ENCODE data around the gene PTPRG.
A peak's percentile ranks its signal among the peaks of the same experiment; 100 is the strongest.

PTPRG gene

DNA sequence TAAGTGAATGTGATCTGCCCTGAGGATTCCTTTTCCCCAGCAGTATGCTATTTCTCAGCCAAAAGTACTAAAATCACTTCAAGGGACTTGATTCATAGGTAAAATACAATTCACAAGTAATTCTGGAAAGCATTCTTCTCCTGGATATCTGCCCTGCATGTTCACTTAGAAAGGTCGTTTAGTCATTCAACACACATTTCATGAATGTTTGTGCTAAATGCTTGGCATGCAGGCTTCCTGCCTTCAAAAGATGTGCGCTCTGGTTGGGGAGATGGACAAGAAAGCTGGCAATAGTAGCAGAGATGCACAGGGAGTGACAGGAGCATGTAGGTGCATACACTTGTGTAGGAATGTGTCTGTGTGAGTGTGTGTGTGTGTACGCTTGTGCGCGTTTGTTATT is 360.7 kb downstream of the PTPRG start:
- no peak for DNase-seq (ENCODE audit: low read depth, low spot score)

- no peak for DNase-seq (ENCODE audit: low read depth, low spot score)
Observed at GRCh38 chr3:61924090-61924735, 362.8 kb downstream of the PTPRG start.

DNA sequence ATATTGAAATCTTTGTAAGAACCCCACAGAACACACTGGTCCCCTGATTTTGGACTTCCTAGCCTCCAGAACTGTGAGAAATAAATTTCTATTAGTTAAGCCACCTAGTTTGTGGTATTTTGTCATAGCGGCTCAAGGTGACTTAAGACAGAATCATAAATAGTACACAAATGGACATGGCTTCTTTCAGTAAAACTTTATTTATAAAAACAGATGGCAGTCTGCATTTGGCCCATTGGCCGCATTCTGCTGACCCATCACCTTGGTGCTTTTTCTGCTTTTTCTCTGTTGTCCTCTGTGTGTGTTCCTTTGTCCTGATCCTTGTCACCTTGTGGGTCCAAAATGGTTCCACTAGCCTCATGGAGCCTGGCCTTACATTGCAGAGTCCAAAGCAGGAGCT is 363.6 kb downstream of the PTPRG start:
- DNase-seq (ENCODE audit: low read depth, low spot score), result no peak

DNA sequence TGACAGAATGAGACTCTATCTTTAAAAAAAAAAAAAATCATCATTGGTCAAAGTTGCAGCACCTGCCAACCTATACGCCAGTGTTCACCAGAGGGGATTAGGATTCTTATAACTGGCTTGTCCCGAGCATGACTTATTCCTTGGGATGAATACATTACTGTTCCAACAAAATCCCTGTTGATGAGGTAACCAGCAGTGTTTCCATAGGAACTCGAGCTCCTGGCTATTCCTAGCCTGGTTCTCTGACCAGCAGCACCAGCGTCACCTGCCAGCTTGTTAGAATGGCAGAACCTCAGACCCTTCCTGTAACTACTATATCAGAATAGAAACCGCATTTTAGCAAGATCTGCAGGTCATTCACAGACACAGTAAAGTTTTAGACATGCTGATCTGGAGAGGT is 364.4 kb downstream of the PTPRG start:
- no peak for DNase-seq (ENCODE audit: low read depth, low spot score)

- no peak for DNase-seq (ENCODE audit: low read depth, low spot score)
Observed at GRCh38 chr3:61926923-61927322, 365.6 kb downstream of the PTPRG start.

GRCh38 chr3:61927332-61927731 is 366.0 kb downstream of the PTPRG start:
- no peak for DNase-seq (ENCODE audit: low read depth, low spot score)

GRCh38 chr3:61928039-61928438 is 366.7 kb downstream of the PTPRG start:
- no peak for DNase-seq (ENCODE audit: low read depth, low spot score)

- no peak for DNase-seq (ENCODE audit: low read depth, low spot score)
Observed at GRCh38 chr3:61928776-61929314, 367.5 kb downstream of the PTPRG start.

DNA sequence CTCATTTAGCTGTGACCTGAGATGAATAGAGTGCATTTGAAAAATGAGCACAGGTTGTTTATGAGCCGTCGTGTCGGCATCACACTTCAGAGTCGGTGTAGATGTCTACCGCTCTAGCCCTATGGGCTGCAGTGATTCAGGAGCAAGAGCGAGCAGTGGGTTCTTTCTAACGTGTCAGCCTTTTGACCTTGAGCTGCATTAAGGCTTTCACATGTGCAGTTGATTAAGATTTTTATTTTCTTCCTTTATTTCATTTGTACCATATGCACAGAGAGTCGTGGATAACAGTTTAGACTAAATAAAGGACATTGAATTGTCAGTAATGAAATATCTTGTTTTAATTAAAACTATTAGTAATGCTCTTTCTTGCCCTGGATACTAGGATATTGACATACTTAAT is 368.2 kb downstream of the PTPRG start:
- DNase-seq (ENCODE audit: low read depth, low spot score), result no peak

GRCh38 chr3:61932499-61932898 is 371.1 kb downstream of the PTPRG start:
- no peak for DNase-seq (ENCODE audit: low read depth, low spot score)

- no peak for DNase-seq (ENCODE audit: low read depth, low spot score)
Observed at GRCh38 chr3:61933798-61934504, 372.6 kb downstream of the PTPRG start.

- no peak for DNase-seq (ENCODE audit: low read depth, low spot score)
Observed at GRCh38 chr3:61934505-61934871, 373.1 kb downstream of the PTPRG start.

DNA sequence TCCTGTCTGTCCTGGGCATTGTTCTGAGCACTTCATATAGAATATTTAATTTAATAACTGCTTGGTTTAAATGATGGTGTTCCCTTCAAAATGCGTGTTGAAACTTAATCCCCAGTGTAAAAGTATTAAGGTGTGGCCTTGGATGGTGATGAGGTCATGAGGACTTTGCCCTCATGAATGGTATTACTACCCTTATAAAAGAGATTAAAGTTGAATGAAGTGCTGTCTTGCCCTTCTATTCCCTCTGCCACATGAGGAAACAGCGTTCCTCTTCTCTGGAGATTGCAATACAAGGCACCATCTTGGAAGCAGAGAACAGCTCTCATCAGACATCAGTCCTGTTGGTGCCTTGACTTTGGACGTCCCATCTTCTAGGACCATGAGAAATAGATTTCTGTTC is 374.4 kb downstream of the PTPRG start:
- DNase-seq (ENCODE audit: low read depth, low spot score), result no peak

- peak; percentile 59 for DNase-seq (ENCODE audit: low read depth, low spot score)
Observed at GRCh38 chr3:61936344-61936937, 375.1 kb downstream of the PTPRG start.

DNA sequence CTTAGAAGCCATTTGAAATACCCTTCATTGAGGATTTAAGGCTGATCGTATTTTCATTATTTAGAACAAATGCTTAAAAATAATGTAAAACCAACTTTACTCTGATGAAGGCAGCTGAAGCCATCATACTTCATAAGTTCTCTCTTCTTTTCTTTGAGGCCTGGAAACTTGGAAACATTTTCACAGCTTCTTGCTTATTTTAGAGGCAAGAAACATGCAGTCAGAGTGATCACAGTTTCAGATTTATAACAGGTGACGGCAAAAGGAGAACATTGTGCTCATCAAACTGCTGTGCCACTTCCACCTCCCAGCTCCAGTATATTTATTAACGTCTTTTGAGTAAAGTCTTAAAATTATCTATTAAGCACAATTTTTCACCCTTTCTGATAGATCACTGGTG is 376.1 kb downstream of the PTPRG start:
- DNase-seq (ENCODE audit: low read depth, low spot score), result no peak

DNA sequence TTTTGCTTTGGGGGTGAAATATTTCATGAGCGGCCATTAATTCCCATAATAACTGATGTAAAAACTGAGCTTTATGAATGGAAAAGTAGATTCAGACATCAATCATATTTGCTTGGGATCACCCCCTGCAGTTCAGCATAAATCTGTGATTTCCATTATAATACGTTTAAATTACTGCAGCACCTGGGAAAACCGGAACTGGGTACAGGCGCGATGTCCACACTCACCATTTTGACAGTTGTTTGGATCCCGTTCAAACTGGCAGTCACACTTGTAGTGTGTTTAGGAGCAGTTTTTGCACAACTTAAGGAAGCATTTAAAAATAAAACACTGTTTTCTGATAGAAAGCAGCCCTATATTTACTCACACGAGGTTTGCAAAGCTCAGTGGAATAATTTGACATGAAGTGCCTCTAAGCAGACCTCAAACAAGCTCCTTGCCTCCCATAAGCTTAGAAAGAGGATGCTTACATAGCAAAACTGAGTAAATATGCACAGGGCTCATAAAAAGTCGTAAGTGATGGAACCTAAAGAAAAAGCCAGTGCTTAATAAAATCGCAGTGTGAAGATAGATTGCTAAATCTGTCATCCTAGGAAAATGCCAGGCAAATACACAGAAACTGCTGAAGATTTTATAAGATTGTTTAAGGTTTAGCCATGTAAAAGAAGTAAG is 377.6 kb downstream of the PTPRG start:
- no peak for DNase-seq (ENCODE audit: low read depth, low spot score)

DNA sequence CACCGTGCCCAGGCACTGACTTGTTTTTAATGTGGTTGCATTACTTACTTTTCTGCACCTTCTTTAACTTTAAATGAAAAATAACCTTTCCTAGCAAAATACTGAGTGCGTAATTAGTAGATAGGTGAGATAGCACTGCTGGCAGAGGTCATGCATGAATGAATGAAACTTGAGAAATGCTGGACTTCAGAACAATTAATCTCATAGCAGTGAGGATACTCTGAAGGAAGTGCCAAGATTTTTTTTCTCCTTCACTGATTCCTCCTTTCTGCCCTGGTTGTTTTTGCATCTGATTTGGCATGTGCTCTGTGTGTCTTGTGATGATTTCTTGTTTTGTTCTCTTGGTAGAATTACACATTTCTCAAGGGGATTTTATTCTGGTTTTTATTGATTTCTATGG is 378.9 kb downstream of the PTPRG start:
- no peak for DNase-seq (ENCODE audit: low read depth, low spot score)

- DNase-seq (ENCODE audit: low read depth, low spot score), result no peak
Observed at GRCh38 chr3:61943975-61944374, 382.6 kb downstream of the PTPRG start.

GRCh38 chr3:61944726-61945125 is 383.4 kb downstream of the PTPRG start:
- no peak for DNase-seq (ENCODE audit: low read depth, low spot score)

DNA sequence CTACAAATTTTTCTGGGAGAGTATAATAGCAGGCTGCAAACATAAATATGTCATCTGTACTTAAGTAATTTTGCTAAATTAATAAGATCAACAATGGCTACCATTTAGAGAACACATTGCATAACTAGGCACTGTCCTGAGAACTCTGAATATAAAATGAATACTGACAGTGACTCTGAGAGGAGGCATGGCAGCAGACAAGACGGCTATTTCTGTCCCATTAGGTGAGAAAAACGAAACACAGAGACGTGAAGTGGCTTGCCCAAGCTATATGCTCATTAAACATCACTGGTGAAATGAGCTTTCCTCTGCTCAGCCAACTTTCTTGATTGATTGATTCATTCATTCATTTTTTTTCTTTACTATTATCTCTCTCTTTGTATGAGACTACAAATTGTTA is 384.3 kb downstream of the PTPRG start:
- no peak for DNase-seq (ENCODE audit: low read depth, low spot score)

- DNase-seq (ENCODE audit: low read depth, low spot score), result no peak
Observed at GRCh38 chr3:61946570-61947324, 385.4 kb downstream of the PTPRG start.

DNA sequence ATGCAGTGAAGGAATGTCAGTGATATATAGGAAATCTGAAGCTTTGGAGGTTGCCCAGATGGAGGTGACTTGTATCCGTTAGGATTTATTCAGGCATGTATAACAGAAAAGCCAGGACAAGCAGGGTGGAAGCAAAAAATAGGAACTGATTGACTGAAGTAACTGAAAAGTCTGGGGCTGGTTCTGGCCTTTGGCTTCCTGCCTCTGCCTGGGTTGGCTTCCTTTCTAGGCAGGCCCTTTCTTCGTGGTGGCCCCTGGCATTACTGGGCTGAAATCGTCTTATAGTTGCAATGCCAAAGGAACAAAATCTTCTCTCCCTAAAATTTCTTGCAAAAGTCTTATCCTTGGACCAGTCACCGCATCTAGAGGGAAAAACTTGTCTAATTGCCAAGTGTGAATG is 386.1 kb downstream of the PTPRG start:
- no peak for DNase-seq (ENCODE audit: low read depth, low spot score)

All from ELF-1 (cell line).